GM18858 (cell line): ENCODE data around the gene RORC.
"Not testable (repeated sequence)": the region's sequence is repeated elsewhere in the genome, so short reads cannot be mapped to it uniquely, and the experiment has no call there.

Experiments
- ATAC-seq: cut with Tn5 transposase; IDR thresholded peaks from one replicate; pipeline ENCODE4 v1.9.1; 2021; ENCODE audit not compliant: unreplicated experiment

Gene RORC

GRCh38 chr1:151807131-151807530 lies 24.5 kb downstream of the RORC start:
- no peak for ATAC-seq

- ATAC-seq = no peak
These were observed 25.4 kb downstream of the RORC start for GRCh38 chr1:151806170-151806569.

GRCh38 chr1:151805066-151805820 lies 26.4 kb downstream of the RORC start, which contains the start of gene LINGO4:
Gene LINGO4 (minus strand): TSS chr1:151805419. CDS start chr1:151802704, 2,715 bp downstream.
- no peak for ATAC-seq

- ATAC-seq = no peak
These were observed 27.7 kb downstream of the RORC start for GRCh38 chr1:151803915-151804314.

GRCh38 chr1:151803164-151803563 lies 28.4 kb downstream of the RORC start:
- no peak for ATAC-seq

GRCh38 chr1:151802372-151802771 lies 29.2 kb downstream of the RORC start:
- ATAC-seq = no peak

GRCh38 chr1:151801846-151802245 lies 29.8 kb downstream of the RORC start:
- no peak for ATAC-seq

- ATAC-seq = no peak
These were observed 30.2 kb downstream of the RORC start for GRCh38 chr1:151801310-151801820.

GRCh38 chr1:151800830-151801229 lies 30.8 kb downstream of the RORC start:
- no peak for ATAC-seq

GRCh38 chr1:151799179-151800022 lies 32.2 kb downstream of the RORC start:
- ATAC-seq = no peak

- no peak for ATAC-seq
These were observed 33.0 kb downstream of the RORC start for GRCh38 chr1:151798571-151798970.

GRCh38 chr1:151790940-151791651 lies 40.5 kb downstream of the RORC start:
- ATAC-seq = no peak

- ATAC-seq = peak; percentile 86
These were observed 41.3 kb downstream of the RORC start, which contains the start of gene TDRKH for GRCh38 chr1:151790071-151790939. Gene TDRKH (minus strand): TSS chr1:151790500. CDS start chr1:151783022, 7,478 bp downstream.

GRCh38 chr1:151787689-151788088 lies 43.9 kb downstream of the RORC start:
- no peak for ATAC-seq

GRCh38 chr1:151783796-151784195 lies 47.8 kb downstream of the RORC start:
- no peak for ATAC-seq

- no peak for ATAC-seq
These were observed 48.9 kb downstream of the RORC start for GRCh38 chr1:151782741-151783140.

- not testable (repeated sequence) for ATAC-seq
These were observed 49.6 kb downstream of the RORC start for GRCh38 chr1:151782026-151782425.

- ATAC-seq = not testable (repeated sequence)
These were observed 50.9 kb downstream of the RORC start for GRCh38 chr1:151780736-151781135.

GRCh38 chr1:151779852-151780251 lies 51.8 kb downstream of the RORC start:
- ATAC-seq = no peak

- ATAC-seq = no peak
These were observed 54.3 kb downstream of the RORC start for GRCh38 chr1:151777317-151777716.
